Fibroblast of skin of left biceps (primary cell): ENCODE results near the gene KRTAP10-2.

Experiments
- DNase-seq, 2 experiments: peaks; one replicate each; pipeline ENCODE4 v3.0.0-alpha.2; 2013; ENCODE audit warnings: low read depth in 2 of 2

KRTAP10-2 gene

GRCh38 chr21:44539991-44540666 is 11.2 kb downstream of the KRTAP10-2 start, which contains the start of gene KRTAP10-1:
Gene KRTAP10-1 (minus strand): TSS chr21:44540195. CDS start chr21:44540150, 45 bp downstream.
- no peak for DNase-seq

- DNase-seq = no peak
Measured at GRCh38 chr21:44539046-44539445, 12.3 kb downstream of the KRTAP10-2 start.

- no peak for DNase-seq
Measured at GRCh38 chr21:44537930-44538911, 13.1 kb downstream of the KRTAP10-2 start.

GRCh38 chr21:44535963-44536362 is 15.3 kb downstream of the KRTAP10-2 start:
- no peak for DNase-seq

- no peak for DNase-seq
Measured at GRCh38 chr21:44534688-44535087, 16.6 kb downstream of the KRTAP10-2 start.

GRCh38 chr21:44533891-44534627 is 17.2 kb downstream of the KRTAP10-2 start:
- no peak for DNase-seq

- no peak for DNase-seq
Measured at GRCh38 chr21:44533121-44533890, 18.0 kb downstream of the KRTAP10-2 start.

- DNase-seq = no peak
Measured at GRCh38 chr21:44532712-44533111, 18.6 kb downstream of the KRTAP10-2 start.

GRCh38 chr21:44531606-44532564 is 19.4 kb downstream of the KRTAP10-2 start:
- DNase-seq = no peak

- no peak for DNase-seq
Measured at GRCh38 chr21:44530903-44531605, 20.3 kb downstream of the KRTAP10-2 start.

- DNase-seq = no peak
Measured at GRCh38 chr21:44530221-44530902, 20.9 kb downstream of the KRTAP10-2 start.

GRCh38 chr21:44529503-44530125 is 21.7 kb downstream of the KRTAP10-2 start:
- DNase-seq = no peak

- DNase-seq = no peak
Measured at GRCh38 chr21:44529011-44529421, 22.3 kb downstream of the KRTAP10-2 start.

GRCh38 chr21:44528634-44528995 is 22.7 kb downstream of the KRTAP10-2 start:
- no peak for DNase-seq

- DNase-seq = no peak
Measured at GRCh38 chr21:44527983-44528633, 23.2 kb downstream of the KRTAP10-2 start.

- DNase-seq = no peak
Measured at GRCh38 chr21:44527156-44527982, 23.9 kb downstream of the KRTAP10-2 start.
